NCI-H1694 treated with DMSO at 0.1 percent for 48 hours (cell line): ENCODE results near the gene TRAPPC5.
"Not testable (repeated sequence)": the region's sequence is repeated elsewhere in the genome, so short reads cannot be mapped to it uniquely, and the experiment has no call there.

Experiments used
- DNase-seq: peaks from one replicate; lab custom pipeline; 2025; lab: John Stamatoyannopoulos, UW

The TRAPPC5 gene

GRCh38 chr19:7680606-7681339 is at the start of gene TRAPPC5:
TSS of gene TRAPPC5 (plus strand) at chr19:7680833. CDS start at chr19:7682254, 1,421 bp downstream.
- peak; percentile 41 for DNase-seq

- no peak for DNase-seq
Observed at GRCh38 chr19:7631577-7631976, 49.1 kb upstream of the TRAPPC5 start.

GRCh38 chr19:7632340-7633203 is 48.1 kb upstream of the TRAPPC5 start:
- no peak for DNase-seq

- no peak for DNase-seq
Observed at GRCh38 chr19:7633698-7634097, 46.9 kb upstream of the TRAPPC5 start, which contains the start of gene PCP2. TSS of gene PCP2 (minus strand) at chr19:7633719. CDS start at chr19:7633457, 262 bp downstream.

- DNase-seq = no peak
Observed at GRCh38 chr19:7635670-7636069, 45.0 kb upstream of the TRAPPC5 start.

- DNase-seq = no peak
Observed at GRCh38 chr19:7636317-7636690, 44.3 kb upstream of the TRAPPC5 start.

GRCh38 chr19:7636691-7637373 is 43.8 kb upstream of the TRAPPC5 start, which contains the start of gene STXBP2:
TSS of gene STXBP2 (plus strand) at chr19:7637110. CDS start at chr19:7637150, 40 bp downstream.
- no peak for DNase-seq

GRCh38 chr19:7637374-7638256 is 43.0 kb upstream of the TRAPPC5 start:
- DNase-seq = no peak

GRCh38 chr19:7638802-7639465 is 41.7 kb upstream of the TRAPPC5 start:
- no peak for DNase-seq

GRCh38 chr19:7639863-7640348 is 40.7 kb upstream of the TRAPPC5 start:
- no peak for DNase-seq

- no peak for DNase-seq
Observed at GRCh38 chr19:7640803-7641202, 39.8 kb upstream of the TRAPPC5 start.

GRCh38 chr19:7641290-7642276 is 39.0 kb upstream of the TRAPPC5 start:
- no peak for DNase-seq

GRCh38 chr19:7642295-7643030 is 38.2 kb upstream of the TRAPPC5 start:
- no peak for DNase-seq

- no peak for DNase-seq
Observed at GRCh38 chr19:7643031-7643415, 37.6 kb upstream of the TRAPPC5 start.

GRCh38 chr19:7643629-7644549 is 36.7 kb upstream of the TRAPPC5 start:
- DNase-seq = not testable (repeated sequence)

GRCh38 chr19:7644550-7644877 is 36.1 kb upstream of the TRAPPC5 start:
- no peak for DNase-seq

GRCh38 chr19:7645163-7645562 is 35.5 kb upstream of the TRAPPC5 start:
- no peak for DNase-seq
